GM21786 (cell line): ENCODE measurements around the gene MKRN2.
"Not testable (repeated sequence)": the region's sequence is repeated elsewhere in the genome, so short reads cannot be mapped to it uniquely, and the experiment has no call there.

Experiments used
- ATAC-seq: cut with Tn5 transposase; IDR thresholded peaks from one replicate; pipeline ENCODE4 v1.9.1; 2021; ENCODE audit not compliant: unreplicated experiment

MKRN2 gene

DNA sequence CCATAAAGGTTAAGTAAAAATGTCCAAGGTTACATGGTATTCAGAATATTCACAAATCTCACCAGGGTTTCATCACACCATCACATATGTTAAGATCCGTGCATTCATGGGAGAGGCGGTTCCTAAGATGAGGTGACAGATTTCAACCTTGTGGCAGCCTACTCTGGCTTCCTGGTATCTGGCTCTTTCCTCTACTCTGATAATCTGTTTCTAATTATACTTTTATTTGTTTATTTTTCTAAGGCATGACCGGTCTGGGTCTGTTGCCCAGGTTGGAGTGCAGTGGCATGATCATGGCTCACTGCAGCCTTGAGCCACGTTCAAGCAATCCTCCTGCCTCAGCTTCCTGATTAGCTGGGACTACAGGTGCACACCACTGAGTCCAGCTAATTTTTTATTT lies 72.7 kb downstream of the MKRN2 start:
- no peak for ATAC-seq

DNA sequence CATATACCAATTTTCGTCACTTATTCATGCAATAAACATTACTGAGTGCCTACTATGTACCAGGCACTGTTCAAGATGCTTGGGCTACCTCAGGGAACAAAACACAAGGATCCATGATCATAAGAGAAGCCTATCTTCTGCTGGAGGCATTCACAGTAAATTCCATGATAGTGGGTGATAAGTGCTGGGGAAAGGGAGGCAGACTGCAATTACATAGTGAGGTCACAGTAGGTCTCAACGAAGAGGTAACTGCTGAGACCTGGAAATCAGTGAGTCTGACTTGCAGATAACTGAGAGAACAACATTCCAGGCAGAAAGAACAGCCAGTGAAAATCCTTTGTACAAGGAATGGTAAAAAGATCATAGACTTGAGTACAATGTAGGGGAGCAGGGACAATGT lies 73.4 kb downstream of the MKRN2 start:
- no peak for ATAC-seq

GRCh38 chr3:12630843-12631242 lies 74.0 kb downstream of the MKRN2 start:
- not testable (repeated sequence) for ATAC-seq

DNA sequence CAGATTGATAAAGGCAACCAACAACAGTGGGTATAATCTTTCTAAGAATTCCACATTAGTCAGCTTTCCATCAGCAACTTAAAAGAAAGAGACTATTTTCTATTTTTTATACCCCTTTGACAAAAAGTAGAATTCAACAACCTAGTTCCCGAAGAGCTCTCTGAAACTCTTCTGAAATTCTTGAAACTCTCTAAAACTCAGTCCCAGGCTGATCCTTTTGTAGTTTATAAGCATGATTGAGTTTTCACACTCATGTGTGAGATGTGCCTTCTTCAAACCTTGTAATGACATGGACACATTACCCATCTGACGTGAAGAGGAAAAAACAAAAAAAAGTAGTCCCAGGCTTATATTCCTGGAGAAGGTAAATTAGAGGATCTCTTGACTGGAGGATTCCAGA lies 75.6 kb downstream of the MKRN2 start:
- ATAC-seq = no peak

DNA sequence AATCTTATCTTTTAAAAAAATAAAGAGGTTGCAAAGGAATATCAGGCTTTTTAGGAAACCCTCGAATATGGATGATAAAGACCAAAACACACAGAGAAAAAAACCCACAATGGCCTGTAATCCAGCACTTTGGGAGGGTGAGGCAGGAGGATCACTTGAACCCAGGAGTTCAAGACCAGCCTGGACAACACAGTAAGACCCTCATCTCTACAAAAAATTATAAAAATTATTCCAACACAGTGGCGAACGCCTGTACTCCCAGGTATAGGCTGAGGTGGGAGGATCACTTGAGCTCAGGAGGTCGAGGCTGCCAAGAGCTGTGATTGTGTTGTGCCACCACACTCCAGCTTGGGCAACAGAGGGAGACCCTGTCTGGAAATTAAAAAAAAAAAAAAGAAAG lies 76.2 kb downstream of the MKRN2 start:
- ATAC-seq = no peak
